Islet precursor cell (in vitro differentiated cells): Measurements from ENCODE around the gene ACAP3.

Experiments
- DNase-seq: peaks from one replicate; pipeline ENCODE4 v3.0.0-alpha.2; 2018

Gene ACAP3

GRCh38 chr1:1242461-1243265 lies 65.1 kb downstream of the ACAP3 start:
- no peak for DNase-seq
